Right renal cortex interstitium (tissue), 3 donors: ENCODE measurements around the gene ATF7IP2. TPM values are rescaled to one million over a fixed set of nuclear protein-coding genes. Genes with fewer than 3 reads are reported as not detected.

ENCODE experiments used
- polyA plus RNA-seq, 3 donors: library from polyadenylated mRNA; unstranded; fragments of 120-200 nt; gene quantifications; one replicate each; pipeline ENCODE4 v1.2.1, GENCODE V29; 2013; ENCODE audit not compliant: insufficient read length in 3 of 3

ATF7IP2 gene
- polyA plus RNA-seq, 3 donors, result 19.3 to 21.5 (median 19.3) TPM

Other genes starting within 250 kb of the ATF7IP2 start
- gene GRIN2A, start 203.6 kb upstream of the ATF7IP2 start, polyA plus RNA-seq, result 1 to 10 TPM; 5.1 to 6.7 (median 6.4) TPM
- gene EMP2, start 194.5 kb downstream of the ATF7IP2 start, polyA plus RNA-seq, result 10 to 100 TPM; 18.5 to 26.0 (median 24.2) TPM